Activated T-helper 9 cell treated with anti-CD3 and anti-CD28 coated beads, Interleukin-2, amount 50 U/mL, for 16 hours (primary cell): ENCODE data around the gene SULT1A1.
"Not testable (repeated sequence)": the region's sequence is repeated elsewhere in the genome, so short reads cannot be mapped to it uniquely, and the experiment has no call there.

ENCODE experiments used
- DNase-seq: peaks from one replicate; pipeline ENCODE4 v3.0.0-alpha.2; 2020; ENCODE audit warnings: low read depth

SULT1A1 gene

GRCh38 chr16:28609631-28610594, at the start of gene SULT1A1:
SULT1A1 (minus strand) TSS chr16:28610044; CDS start chr16:28608855, 1,189 bp downstream.
- no peak for DNase-seq

- not testable (repeated sequence) for DNase-seq
These were observed 30.1 kb upstream of the SULT1A1 start for GRCh38 chr16:28639959-28640358.

GRCh38 chr16:28638359-28638758, 28.5 kb upstream of the SULT1A1 start:
- not testable (repeated sequence) for DNase-seq

GRCh38 chr16:28637765-28638164, 27.9 kb upstream of the SULT1A1 start, which contains the start of gene NPIPB8:
NPIPB8 (plus strand) TSS chr16:28638065; CDS start chr16:28638361, 296 bp downstream.
- DNase-seq: not testable (repeated sequence)

DNA sequence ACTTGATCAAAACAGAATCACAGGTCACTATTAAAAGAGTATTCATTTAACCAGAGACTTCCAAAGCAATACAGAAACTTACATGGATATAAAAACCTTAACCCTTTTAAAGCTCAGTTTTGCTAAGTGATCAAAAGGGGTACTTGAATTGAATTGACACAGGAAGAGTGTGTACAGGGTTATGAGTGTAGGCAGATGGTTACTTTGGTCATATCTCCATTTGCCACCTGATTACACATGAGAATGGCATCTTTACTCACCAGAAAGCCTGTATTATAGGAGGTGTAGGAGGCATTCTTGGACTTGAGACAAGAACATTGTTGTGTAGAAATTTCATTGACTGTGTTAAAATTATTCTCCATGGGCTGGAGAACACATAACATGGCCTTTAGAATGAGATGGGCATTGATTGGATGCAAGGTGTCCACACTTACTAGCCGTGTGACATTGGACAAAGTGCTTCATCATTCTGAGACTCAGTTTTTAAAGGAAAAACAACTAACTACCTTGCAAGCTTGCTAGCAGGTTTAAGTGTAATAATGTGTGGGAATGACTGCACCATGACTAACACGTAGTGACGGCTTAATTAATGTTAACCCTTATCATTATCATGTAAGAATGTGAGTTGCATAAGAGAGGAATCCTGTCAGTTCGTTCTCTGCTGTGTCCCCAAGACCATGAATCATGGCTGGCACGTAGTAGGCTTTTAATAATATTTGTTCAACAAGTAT, 26.4 kb upstream of the SULT1A1 start:
- DNase-seq: not testable (repeated sequence)

GRCh38 chr16:28630905-28631304, 21.1 kb upstream of the SULT1A1 start:
- not testable (repeated sequence) for DNase-seq

- peak; percentile 49 for DNase-seq
These were observed 13.4 kb upstream of the SULT1A1 start for GRCh38 chr16:28623172-28623711.

DNA sequence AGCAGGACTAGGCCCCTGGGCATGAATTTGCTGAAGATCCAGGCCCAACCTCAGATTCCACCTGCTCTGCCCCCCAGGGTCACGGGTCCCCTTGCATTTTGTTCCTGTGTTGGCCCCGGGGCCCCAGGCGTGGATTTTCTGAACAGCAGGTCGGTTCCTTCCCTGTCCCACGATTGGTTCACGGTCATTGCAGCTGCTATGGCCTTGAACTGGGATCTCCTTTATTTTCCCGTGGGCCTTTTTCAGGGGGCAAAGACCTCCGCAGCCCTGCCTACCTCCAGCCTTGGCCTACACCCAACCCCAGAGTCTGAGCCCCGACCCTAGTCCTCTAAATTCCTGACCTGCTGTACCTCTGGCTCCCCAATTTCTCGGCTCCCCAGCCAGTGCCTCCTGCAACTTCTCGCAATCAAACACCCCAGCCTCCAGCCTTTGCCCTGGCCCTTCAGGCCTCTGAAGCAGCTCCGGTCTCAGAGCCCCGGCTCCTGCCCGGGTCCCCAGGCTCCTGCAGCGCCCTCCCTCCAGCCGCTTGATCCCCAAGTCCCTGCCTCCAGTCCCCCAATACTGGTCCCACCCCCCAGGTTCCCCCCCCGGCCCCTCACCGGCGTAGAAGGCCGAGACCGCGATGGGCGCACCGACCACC, 12.8 kb upstream of the SULT1A1 start:
- not testable (repeated sequence) for DNase-seq

DNA sequence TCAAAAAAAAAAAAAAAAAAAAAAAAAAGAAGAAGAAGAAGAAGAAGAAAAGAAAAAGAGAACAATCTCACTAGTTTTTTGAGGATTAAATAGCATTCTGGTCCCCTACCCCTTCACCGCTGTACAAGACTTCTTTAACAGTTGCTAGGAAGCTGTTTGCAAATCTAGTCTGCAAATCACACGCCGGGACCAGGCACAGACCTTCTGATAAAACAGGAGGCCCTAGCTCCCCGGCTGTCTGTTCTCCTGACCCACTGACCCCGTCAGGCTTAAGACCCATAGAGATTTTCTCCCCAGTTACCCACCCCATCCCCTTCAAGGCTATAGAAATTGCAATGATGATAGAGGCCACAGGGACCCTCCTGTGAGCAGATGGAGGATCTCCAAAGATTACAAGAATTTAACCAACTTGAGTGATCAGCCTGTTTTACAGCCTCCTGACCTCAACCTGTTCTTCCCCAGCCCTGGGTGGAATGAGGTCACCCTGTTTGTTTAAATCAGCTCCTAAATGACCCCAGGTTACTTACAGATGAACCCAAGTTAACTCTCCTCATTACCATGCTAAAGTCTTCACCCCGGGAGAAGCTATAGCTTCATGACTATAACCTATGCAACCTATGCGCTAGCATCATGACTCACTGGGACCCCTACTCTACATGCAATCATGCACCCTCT, 11.8 kb upstream of the SULT1A1 start:
- DNase-seq: no peak

DNA sequence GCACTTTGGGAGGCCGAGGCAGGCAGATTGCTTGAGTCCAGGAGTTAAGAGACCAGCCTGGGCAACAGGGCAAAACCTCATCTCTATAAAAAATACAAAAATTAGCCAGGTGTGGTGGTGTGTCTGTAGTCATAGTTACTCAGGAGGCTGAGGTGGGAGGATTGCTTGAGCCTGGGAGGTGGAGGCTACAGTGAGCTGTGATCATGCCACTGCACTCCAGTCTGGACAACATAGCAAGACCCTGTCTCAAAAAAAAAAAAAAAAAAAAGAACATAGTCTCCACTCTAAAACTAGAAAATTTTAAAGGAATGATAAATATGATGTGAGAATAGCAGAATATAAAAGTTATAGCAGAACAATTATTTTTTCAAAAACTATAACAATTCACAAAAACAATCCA, 10.5 kb upstream of the SULT1A1 start:
- DNase-seq: not testable (repeated sequence)

DNA sequence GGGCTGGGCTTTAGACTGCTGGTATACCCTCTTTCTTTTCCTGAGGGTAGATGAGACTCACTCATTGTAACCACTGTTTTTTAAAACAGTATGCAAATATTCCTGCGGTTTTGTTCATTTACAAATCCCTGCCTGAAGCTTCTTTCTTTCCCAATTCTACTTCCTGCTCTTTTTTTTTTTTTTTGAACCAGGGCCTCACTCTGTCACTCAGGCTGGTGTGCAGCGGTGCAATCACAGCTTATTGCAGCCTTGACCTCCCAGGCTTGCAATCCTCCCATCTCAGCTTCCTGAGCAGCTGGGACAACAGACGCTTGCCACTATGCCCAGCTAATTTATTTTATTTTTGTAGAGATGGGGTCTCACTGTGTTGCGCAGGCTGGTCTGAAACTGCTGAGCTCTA, 8.0 kb upstream of the SULT1A1 start:
- no peak for DNase-seq

- DNase-seq: no peak
These were observed 6.8 kb upstream of the SULT1A1 start for GRCh38 chr16:28616636-28617035.

- not testable (repeated sequence) for DNase-seq
These were observed 6.4 kb upstream of the SULT1A1 start for GRCh38 chr16:28616224-28616577.

GRCh38 chr16:28615486-28616223, 5.8 kb upstream of the SULT1A1 start:
- DNase-seq: not testable (repeated sequence)

DNA sequence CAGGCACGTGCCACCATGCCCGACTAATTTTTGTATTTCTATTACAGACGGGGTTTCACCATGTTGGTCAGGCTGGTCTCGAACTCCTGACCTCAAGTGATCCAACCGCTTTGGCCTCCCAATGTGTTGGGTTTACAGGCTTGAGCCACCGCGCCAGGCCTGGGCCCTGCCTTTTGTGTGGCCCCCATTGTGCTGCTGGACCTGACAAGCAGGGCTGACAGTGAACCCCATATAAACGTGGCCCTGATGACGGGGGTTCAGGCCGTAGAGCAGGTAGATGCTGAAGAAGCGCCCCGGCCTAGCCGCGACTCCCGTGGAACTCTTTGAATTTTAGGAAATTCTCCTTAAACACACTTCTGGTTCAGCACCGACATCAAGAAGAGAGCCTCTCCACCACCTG, 4.7 kb upstream of the SULT1A1 start:
- not testable (repeated sequence) for DNase-seq

- not testable (repeated sequence) for DNase-seq
These were observed 4.1 kb upstream of the SULT1A1 start for GRCh38 chr16:28613912-28614311.

DNA sequence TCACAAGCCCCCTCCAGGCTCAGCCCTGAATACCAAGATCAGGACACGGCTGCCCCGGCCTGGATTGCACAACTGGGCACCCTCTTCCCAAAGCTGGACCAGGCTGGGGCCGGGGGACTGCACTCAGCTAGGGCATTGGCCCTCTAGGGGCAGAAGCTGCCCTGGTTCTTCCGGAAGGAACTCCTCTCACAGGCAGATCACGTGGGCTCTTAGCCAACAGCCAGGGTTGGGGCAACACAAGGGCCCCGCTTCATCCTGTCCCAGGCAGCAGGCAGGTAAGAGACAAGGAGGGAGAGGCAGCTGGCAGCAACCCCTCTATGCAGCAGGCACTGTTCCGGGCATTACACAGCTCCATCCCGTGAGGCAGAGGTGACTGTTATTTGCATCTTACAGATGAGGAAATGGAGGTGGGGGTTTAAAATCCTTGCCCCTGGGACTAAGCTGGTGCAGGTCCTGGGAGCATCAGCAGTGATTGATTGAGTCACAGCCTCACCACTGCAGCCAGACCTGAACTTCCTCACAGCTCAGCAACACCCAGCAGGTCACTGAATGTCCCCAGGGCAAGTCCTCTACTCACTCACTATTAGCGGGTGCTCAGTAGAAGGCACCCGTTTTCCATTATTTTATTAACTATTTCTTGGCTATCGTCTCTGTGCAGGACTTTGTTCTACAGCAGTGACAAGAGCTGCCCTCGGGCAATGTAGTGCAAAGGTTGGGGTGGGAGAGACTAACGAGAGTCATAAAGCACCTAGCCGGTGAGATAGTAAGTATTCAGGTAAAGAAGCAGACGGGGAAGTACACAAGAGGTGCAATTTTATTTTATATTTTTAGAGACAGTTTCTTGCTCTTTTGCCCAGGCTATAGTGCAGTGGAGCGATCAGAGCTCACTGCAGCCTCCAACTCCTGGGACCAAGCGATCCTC, 2.8 kb upstream of the SULT1A1 start:
- DNase-seq: not testable (repeated sequence)

DNA sequence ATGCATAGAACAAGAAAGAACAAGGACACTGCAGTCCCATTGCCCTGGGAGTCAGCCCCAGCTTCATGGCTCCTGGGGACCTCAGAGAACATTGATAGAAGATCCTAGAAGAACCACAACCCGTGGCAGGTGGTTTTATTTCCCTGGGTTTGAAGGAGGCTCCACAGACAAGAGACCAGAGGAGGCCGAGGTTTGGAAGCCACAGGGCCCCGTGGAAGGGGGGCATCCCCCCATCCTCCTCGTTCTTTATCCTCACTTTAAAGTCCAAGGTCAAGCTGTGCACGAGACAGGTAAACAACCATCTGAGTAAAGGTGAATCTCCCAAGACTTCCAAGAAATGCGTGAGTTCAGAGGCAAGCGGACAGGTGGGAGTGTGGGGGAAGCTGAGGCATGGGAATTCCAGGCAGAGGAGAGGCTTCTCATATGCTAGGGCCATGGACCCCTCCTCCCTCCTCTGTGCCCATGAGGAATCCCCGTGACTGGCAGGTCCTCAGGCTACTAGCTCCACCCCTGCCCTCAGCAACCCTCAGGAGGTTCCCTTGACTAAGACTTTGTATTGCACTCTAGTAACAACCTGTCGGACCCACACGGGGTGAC, 849 bp upstream of the SULT1A1 start:
- no peak for DNase-seq
